Transverse colon (tissue), 4 donors: ENCODE results near the gene EGLN2. TPM values are rescaled to one million over a fixed set of nuclear protein-coding genes. Genes with fewer than 3 reads are reported as not detected.

Source experiments
- DNase-seq: peaks from one replicate; pipeline ENCODE4 v3.0.0-alpha.2; 2019
- H3K27ac ChIP-seq, 4 donors: fragments of 200-600 bp; sonication (generic); 2 replicates each; pipeline ENCODE4 v1.5.1; 2016 to 2018; ENCODE audit warnings: inconsistent platforms in 4 of 4
- H3K27me3 ChIP-seq: fragments of 200-600 bp; sonication (generic); 2 replicates; pipeline ENCODE4 v1.5.1; 2017; ENCODE audit warnings: inconsistent platforms
- H3K36me3 ChIP-seq, 4 donors: fragments of 200-600 bp; sonication (generic); 2 replicates each; pipeline ENCODE4 v1.5.1; 2017 to 2019; ENCODE audit warnings: inconsistent platforms in 4 of 4
- H3K4me1 ChIP-seq, 4 donors: fragments of 200-600 bp; sonication (generic); 2 replicates each; pipeline ENCODE4 v1.5.1; 2017 to 2020; ENCODE audit warnings: inconsistent platforms in 4 of 4
- H3K4me3 ChIP-seq, 4 donors: fragments of 200-600 bp; sonication (generic); 1 replicate in 1 of 4; 2 replicates in 3 of 4; pipeline versions ENCODE4 v1.5.1 to v1.6.1; 2017 to 2019; ENCODE audit warnings: inconsistent platforms in 4 of 4
- H3K9me3 ChIP-seq, 2 donors: fragments of 200-600 bp; sonication (generic); 2 replicates each; pipeline ENCODE4 v1.5.1; 2017 to 2019; ENCODE audit warnings: inconsistent platforms in 2 of 2
- EP300 ChIP-seq: sonication (generic); formaldehyde crosslinking; IDR thresholded peaks from one replicate; pipeline ENCODE4 v1.6.1; 2017; ENCODE audit warnings: antibody characterized with exemption, low read depth
- POLR2A ChIP-seq: fragments of 450-650 bp; IDR thresholded peaks from one replicate; pipeline ENCODE4 v1.6.1; 2016; ENCODE audit warnings: antibody characterized with exemption, mild to moderate bottlenecking, moderate library complexity
- POLR2AphosphoS5 ChIP-seq, 3 donors: sonication (generic); formaldehyde crosslinking; IDR thresholded peaks; one replicate each; pipeline ENCODE4 v1.6.1; 2016; ENCODE audit warnings: antibody characterized with exemption in 3 of 3
- WGBS, 2 donors: methylation state at CpG; one replicate each; pipeline ENCODE4 v1.1.5; 2018; ENCODE audit warnings: low coverage in 1 of 2; 5-methylcytosine and 5-hydroxymethylcytosine counted together
- in situ Hi-C, 4 donors: fragments of 200-750 bp; cut with MboI; loops; one replicate each; pipeline versions ENCODE4 v1.15.0 to v1.15.1; 2017; ENCODE audit warnings: low sequenced_read_pairs in 3 of 4, low pct_ligation_motif_present in 1 of 4, low pct_unique_long_range_greater_than_20kb in 1 of 4
- intact Hi-C: fragments of 100-400 bp; cut with DNase I; formaldehyde crosslinking; loops from one replicate; pipeline ENCODE4 v1.15.1; 2023; ENCODE audit warnings: low total_unique reads
- total RNA-seq, 4 donors: library from RNA; depleted of rRNA; stranded (reverse); fragments of >200 nt; gene quantifications; one replicate each; pipeline ENCODE4 v1.1.0, GENCODE V29; 2016
- TF ChIP-seq, protein P1 (sequence below), 5 experiments: fragments of 200-600 bp in 3 of 5; fragments of 450-650 bp in 2 of 5; sonication (generic) in 3 of 5; IDR thresholded peaks; 1 replicate in 2 of 5; 2 replicates in 3 of 5; pipeline ENCODE4 v1.5.1; 2016 to 2017; ENCODE audit warnings: antibody characterized with exemption in 5 of 5, inconsistent platforms in 3 of 5, mild to moderate bottlenecking in 2 of 5, moderate library complexity in 1 of 5

The EGLN2 gene
- total RNA-seq, 4 donors from 2014 or later: 102 to 123 (median 115) TPM

DNA sequence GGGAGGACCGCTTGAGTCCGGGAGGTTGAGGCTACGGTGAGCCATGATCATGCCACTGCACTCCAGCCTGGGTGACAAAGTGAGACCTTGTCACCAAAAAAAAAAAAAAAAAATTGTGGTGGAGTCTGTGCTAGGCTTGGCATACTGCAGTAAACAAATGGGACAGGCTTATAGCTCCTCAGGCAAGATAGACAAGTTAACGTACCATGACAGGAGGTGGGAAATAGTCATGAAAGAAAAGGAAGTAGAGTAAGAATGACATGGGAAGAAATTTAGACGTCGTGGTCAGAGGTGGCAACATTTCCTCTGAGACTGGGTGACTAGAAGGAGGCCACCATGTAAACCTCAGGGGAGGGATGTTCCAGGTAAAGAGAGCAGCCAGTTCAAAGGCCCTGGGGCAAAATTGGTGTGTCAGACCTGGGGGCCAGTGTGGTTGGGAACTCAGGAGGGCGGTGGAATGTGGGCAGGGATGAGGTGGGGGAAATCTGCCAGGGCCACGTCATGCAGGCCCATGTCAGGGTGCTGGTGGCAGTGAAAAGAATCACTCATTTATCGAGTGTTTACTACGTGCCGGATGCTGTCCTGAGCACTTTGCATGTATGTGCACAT, 42.4 kb upstream of the EGLN2 start:
- intact Hi-C loops (no loop called here), in situ Hi-C loops (no loop called here)

DNA sequence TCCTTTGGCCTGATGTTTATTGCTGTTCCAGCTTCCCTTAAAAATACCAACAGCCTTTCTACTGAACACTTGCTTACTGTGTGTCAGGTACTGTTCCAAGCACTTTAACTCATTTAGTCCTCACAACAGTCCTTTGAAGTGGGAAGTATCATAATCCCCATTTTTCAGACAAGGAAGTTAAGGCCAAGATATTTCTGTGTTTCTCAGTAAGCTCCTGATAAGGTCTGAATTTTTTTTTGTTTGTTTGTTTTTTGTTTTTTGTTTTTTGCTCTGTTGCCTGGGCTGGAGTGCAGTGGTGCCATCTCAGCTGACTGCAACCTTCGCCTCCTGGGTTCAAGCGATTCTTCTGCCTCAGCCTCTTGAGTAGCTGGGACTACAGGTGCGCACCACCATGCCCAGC, 40.5 kb upstream of the EGLN2 start:
- no peak overlapping the region for H3K27ac ChIP-seq
- TF ChIP-seq, protein P1, sequence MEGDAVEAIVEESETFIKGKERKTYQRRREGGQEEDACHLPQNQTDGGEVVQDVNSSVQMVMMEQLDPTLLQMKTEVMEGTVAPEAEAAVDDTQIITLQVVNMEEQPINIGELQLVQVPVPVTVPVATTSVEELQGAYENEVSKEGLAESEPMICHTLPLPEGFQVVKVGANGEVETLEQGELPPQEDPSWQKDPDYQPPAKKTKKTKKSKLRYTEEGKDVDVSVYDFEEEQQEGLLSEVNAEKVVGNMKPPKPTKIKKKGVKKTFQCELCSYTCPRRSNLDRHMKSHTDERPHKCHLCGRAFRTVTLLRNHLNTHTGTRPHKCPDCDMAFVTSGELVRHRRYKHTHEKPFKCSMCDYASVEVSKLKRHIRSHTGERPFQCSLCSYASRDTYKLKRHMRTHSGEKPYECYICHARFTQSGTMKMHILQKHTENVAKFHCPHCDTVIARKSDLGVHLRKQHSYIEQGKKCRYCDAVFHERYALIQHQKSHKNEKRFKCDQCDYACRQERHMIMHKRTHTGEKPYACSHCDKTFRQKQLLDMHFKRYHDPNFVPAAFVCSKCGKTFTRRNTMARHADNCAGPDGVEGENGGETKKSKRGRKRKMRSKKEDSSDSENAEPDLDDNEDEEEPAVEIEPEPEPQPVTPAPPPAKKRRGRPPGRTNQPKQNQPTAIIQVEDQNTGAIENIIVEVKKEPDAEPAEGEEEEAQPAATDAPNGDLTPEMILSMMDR (IDR thresholded peaks at IDR 0.05): no peak
- TF ChIP-seq EP300 (no peak), POLR2AphosphoS5 (IDR thresholded peaks at IDR 0.05) (no peak), POLR2A (no peak)
- peaks cover 0 to 61% (median 30%) of the 10 kb centered on the region in 4 donors for H3K36me3 ChIP-seq
- in situ Hi-C loops: no loop called here
- H3K27me3 ChIP-seq: no peaks in the 10 kb centered on the region
- H3K4me3 ChIP-seq: no peak overlapping the region
- H3K9me3 ChIP-seq: no peaks in the 10 kb centered on the region
- peaks cover 12 to 33% (median 27%) of the 10 kb centered on the region in 4 donors for H3K4me1 ChIP-seq
- intact Hi-C loops: no loop called here
- 97 to 100% methylated on average over 3 of the region's 3 CpGs for WGBS, 2 donors
- no peak for DNase-seq

More for the DNA sequence above, 42.4 kb upstream of the EGLN2 start:
- no peak overlapping the region for H3K4me3 ChIP-seq
- H3K27me3 ChIP-seq: no peaks in the 10 kb centered on the region
- H3K27ac ChIP-seq: no peak overlapping the region
- no peak for TF ChIP-seq EP300
- no peak for TF ChIP-seq POLR2AphosphoS5 (IDR thresholded peaks at IDR 0.05)
- 70 to 71% methylated on average over 5 to 11 of the region's 11 CpGs for WGBS, 2 donors
- peaks cover 17 to 48% (median 40%) of the 10 kb centered on the region in 4 donors for H3K4me1 ChIP-seq
- no peaks in the 10 kb centered on the region for H3K9me3 ChIP-seq
- no peak for DNase-seq
- peaks cover 0 to 42% (median 21%) of the 10 kb centered on the region in 4 donors for H3K36me3 ChIP-seq

DNA sequence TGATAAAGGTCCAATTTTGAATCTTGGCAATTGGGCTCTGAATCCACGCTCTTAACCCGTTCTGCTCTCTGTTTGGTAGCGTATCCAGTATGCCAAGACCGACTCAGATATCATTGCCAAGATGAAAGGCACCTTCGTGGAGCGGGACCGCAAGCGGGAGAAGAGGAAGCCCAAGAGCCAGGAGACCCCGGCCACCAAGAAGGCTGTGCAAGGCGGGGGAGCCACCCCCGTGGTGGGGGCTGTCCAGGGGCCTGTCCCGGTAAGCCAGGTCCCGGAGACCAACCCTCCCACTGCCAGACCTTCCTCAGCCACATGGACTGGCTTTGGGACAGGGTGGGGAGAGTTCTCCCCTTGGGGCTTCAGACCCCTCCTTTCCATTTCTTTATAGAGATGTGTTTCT, 39.6 kb upstream of the EGLN2 start:
- 90 to 100% methylated on average over 1 to 13 of the region's 13 CpGs for WGBS, 2 donors
- intact Hi-C loops: no loop called here
- no peak overlapping the region for H3K4me3 ChIP-seq
- in situ Hi-C loops: no loop called here
- no peak for TF ChIP-seq EP300
- H3K9me3 ChIP-seq: no peaks in the 10 kb centered on the region
- DNase-seq: no peak
- no peaks in the 10 kb centered on the region for H3K27me3 ChIP-seq
- H3K4me1 ChIP-seq: peaks cover 9 to 24% (median 18%) of the 10 kb centered on the region in 4 donors
- no peak overlapping the region for H3K27ac ChIP-seq
- peaks cover 0 to 69% (median 34%) of the 10 kb centered on the region in 4 donors for H3K36me3 ChIP-seq

DNA sequence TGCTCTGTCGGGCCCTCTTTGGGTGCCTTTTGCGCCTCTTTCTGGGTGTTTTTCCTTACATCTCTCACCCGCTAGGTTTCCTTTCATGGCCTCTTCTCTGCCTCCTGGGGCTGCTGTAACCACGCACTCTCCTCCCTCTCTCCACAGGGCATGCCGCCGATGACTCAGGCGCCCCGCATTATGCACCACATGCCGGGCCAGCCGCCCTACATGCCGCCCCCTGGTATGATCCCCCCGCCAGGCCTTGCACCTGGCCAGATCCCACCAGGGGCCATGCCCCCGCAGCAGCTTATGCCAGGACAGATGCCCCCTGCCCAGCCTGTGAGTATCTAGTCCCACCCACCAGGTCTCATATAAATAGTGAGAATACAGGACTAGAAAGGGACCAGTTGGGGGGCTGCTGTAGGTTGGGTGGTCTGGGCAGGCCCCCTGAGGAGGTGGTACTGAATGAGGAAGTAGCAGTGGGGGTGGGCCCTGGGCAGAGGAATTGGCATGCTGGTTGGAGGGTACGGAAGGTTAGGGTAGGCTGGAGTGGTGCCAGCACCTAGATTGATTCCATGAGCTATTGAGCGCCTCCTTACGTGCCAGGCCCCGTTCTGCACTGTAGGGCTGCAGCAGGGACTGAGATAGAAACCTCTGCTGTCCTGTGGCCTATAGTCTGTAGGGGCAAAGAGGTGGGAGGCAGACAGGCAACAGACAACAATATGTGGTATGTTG, 36.1 kb upstream of the EGLN2 start:
- H3K36me3 ChIP-seq: peaks cover 0 to 87% (median 40%) of the 10 kb centered on the region in 4 donors
- WGBS, 2 donors: 93 to 98% methylated on average over 5 to 17 of the region's 17 CpGs
- H3K27me3 ChIP-seq: no peaks in the 10 kb centered on the region
- H3K27ac ChIP-seq: no peak overlapping the region
- intact Hi-C loops (no loop called here), in situ Hi-C loops (no loop called here)
- H3K4me3 ChIP-seq: no peak overlapping the region
- no peaks in the 10 kb centered on the region for H3K4me1 ChIP-seq
- DNase-seq: no peak
- no peaks in the 10 kb centered on the region for H3K9me3 ChIP-seq
- TF ChIP-seq POLR2AphosphoS5 (IDR thresholded peaks at IDR 0.05) (no peak), EP300 (no peak), POLR2A (no peak)
- TF ChIP-seq, protein P1 (IDR thresholded peaks at IDR 0.05): no peak

DNA sequence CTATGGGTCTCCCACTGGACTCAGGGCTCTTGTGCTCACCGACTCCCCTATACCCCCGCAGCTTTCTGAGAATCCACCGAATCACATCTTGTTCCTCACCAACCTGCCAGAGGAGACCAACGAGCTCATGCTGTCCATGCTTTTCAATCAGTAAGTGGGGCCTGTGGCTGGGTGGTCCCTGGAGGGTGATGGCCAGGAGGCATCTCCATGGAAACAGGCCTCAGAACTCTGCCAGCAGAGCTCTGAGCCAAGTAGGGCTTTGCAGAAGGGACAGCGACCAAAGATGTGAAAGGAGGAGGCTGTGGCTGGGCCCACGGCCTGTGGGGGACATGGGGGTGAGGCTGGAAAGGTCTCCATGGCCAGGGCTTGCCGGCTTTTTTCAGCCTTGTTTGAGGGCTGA, 35.5 kb upstream of the EGLN2 start:
- H3K27ac ChIP-seq: no peak overlapping the region
- TF ChIP-seq, protein P1 (IDR thresholded peaks at IDR 0.05): no peak
- TF ChIP-seq EP300: no peak
- H3K36me3 ChIP-seq: peaks cover 0 to 82% (median 37%) of the 10 kb centered on the region in 4 donors
- H3K9me3 ChIP-seq: no peaks in the 10 kb centered on the region
- intact Hi-C loops: no loop called here
- in situ Hi-C loops: no loop called here
- no peak overlapping the region for H3K4me3 ChIP-seq
- no peak for DNase-seq
- no peaks in the 10 kb centered on the region for H3K4me1 ChIP-seq
- H3K27me3 ChIP-seq: no peaks in the 10 kb centered on the region
- WGBS, 2 donors: 93 to 100% methylated on average over 1 to 7 of the region's 7 CpGs
